GM18502 (cell line): Measurements from ENCODE around the gene RALGAPB.

Source experiments
- ATAC-seq: cut with Tn5 transposase; IDR thresholded peaks from one replicate; pipeline ENCODE4 v1.9.1; 2021; ENCODE audit warnings: mild to moderate bottlenecking; ENCODE audit not compliant: unreplicated experiment, poor library complexity

Gene RALGAPB

GRCh38 chr20:38543014-38543906, 70.6 kb downstream of the RALGAPB start:
- ATAC-seq = no peak

GRCh38 chr20:38545771-38546170, 73.1 kb downstream of the RALGAPB start:
- ATAC-seq = no peak

GRCh38 chr20:38547288-38548085, 74.8 kb downstream of the RALGAPB start:
- no peak for ATAC-seq

GRCh38 chr20:38548356-38549083, 75.9 kb downstream of the RALGAPB start:
- no peak for ATAC-seq

- no peak for ATAC-seq
These were observed 77.6 kb downstream of the RALGAPB start for GRCh38 chr20:38550274-38550673.

GRCh38 chr20:38551056-38551626, 78.5 kb downstream of the RALGAPB start:
- ATAC-seq = no peak

GRCh38 chr20:38554986-38555385, 82.3 kb downstream of the RALGAPB start:
- ATAC-seq = no peak

- no peak for ATAC-seq
These were observed 82.8 kb downstream of the RALGAPB start for GRCh38 chr20:38555395-38555794.

GRCh38 chr20:38557174-38557573, 84.5 kb downstream of the RALGAPB start:
- ATAC-seq = no peak

- ATAC-seq = no peak
These were observed 86.1 kb downstream of the RALGAPB start for GRCh38 chr20:38558596-38559360.

- no peak for ATAC-seq
These were observed 87.1 kb downstream of the RALGAPB start for GRCh38 chr20:38559764-38560163.

- no peak for ATAC-seq
These were observed 91.3 kb downstream of the RALGAPB start for GRCh38 chr20:38563802-38564431.

- ATAC-seq = no peak
These were observed 92.0 kb downstream of the RALGAPB start for GRCh38 chr20:38564680-38565079.

GRCh38 chr20:38566036-38566598, 93.5 kb downstream of the RALGAPB start:
- no peak for ATAC-seq

GRCh38 chr20:38569747-38570525, 97.3 kb downstream of the RALGAPB start:
- ATAC-seq = no peak

- ATAC-seq = no peak
These were observed 100.8 kb downstream of the RALGAPB start for GRCh38 chr20:38573413-38573812.

GRCh38 chr20:38579219-38579910, 106.7 kb downstream of the RALGAPB start:
- ATAC-seq = no peak

GRCh38 chr20:38579921-38580320, 107.3 kb downstream of the RALGAPB start:
- ATAC-seq = no peak
